K562 (cell line): ENCODE data around the gene SETDB1. TPM values are rescaled to one million over a fixed set of nuclear protein-coding genes. Genes with fewer than 3 reads are reported as not detected.

Source experiments
- CREBBP ChIP-seq: IDR thresholded peaks from one replicate; pipeline ENCODE4 v1.6.1; 2012; ENCODE audit warnings: low read depth, mild to moderate bottlenecking, control low read depth, inconsistent platforms, low read length
- FOXJ3 ChIP-seq: sonication (generic); formaldehyde crosslinking; IDR thresholded peaks from 2 replicates; pipeline ENCODE4 v1.4.0; 2020; ENCODE audit warnings: mild to moderate bottlenecking, missing genetic modification reagents
- KAT2B ChIP-seq: IDR thresholded peaks from one replicate; pipeline ENCODE4 v1.6.1; 2012; ENCODE audit warnings: low read depth, mild to moderate bottlenecking, control low read depth, inconsistent platforms, low read length, moderate library complexity
- NELFE ChIP-seq: IDR thresholded peaks from 2 replicates; pipeline ENCODE4 v1.6.1; 2011; ENCODE audit warnings: mild to moderate bottlenecking; ENCODE audit not compliant: insufficient read depth, insufficient read length
- NR2C1 ChIP-seq, 2 experiments: fragments of 450-650 bp; IDR thresholded peaks; 2 replicates each; pipeline ENCODE4 v1.6.1; 2017; ENCODE audit warnings: mild to moderate bottlenecking in 2 of 2, antibody characterized with exemption in 1 of 2, inconsistent platforms in 1 of 2, missing compliant biosample characterization in 1 of 2, missing genetic modification characterization in 1 of 2
- RBBP5 ChIP-seq: fragments of 200-600 bp; sonication (generic); IDR thresholded peaks from 2 replicates; pipeline ENCODE4 v1.6.1; 2012; ENCODE audit warnings: borderline replicate concordance, mild to moderate bottlenecking, low read length, control low read depth, inconsistent platforms; ENCODE audit not compliant: insufficient read depth, poor library complexity, severe bottlenecking
- RBM25 ChIP-seq: fragments of 200-400 bp; formaldehyde crosslinking; IDR thresholded peaks from 2 replicates; pipeline ENCODE4 v1.6.1; 2018; ENCODE audit warnings: low read length, low read depth, moderate library complexity; ENCODE audit not compliant: severe bottlenecking
- SRSF1 ChIP-seq: fragments of 200-400 bp; formaldehyde crosslinking; IDR thresholded peaks from 2 replicates; pipeline ENCODE4 v1.6.1; 2017; ENCODE audit warnings: mild to moderate bottlenecking, low read depth, low read length, moderate library complexity
- TEAD4 ChIP-seq, 2 experiments: sonication (generic) in 1 of 2; formaldehyde crosslinking in 1 of 2; IDR thresholded peaks; 2 replicates each; pipeline versions ENCODE4 v1.6.1 to v1.8.0; 2012 to 2022; ENCODE audit warnings: borderline replicate concordance in 1 of 2, inconsistent platforms in 1 of 2, low read length in 1 of 2, mild to moderate bottlenecking in 1 of 2, missing genetic modification reagents in 1 of 2
- ZBTB7A ChIP-seq: IDR thresholded peaks from 2 replicates; pipeline ENCODE4 v1.6.1; 2011; ENCODE audit warnings: low read depth, mild to moderate bottlenecking, low read length, moderate library complexity, borderline replicate concordance; ENCODE audit not compliant: control insufficient read depth
- ZNF444 ChIP-seq: fragments of 250-450 bp; sonication (Bioruptor Pico); IDR thresholded peaks from 2 replicates; pipeline ENCODE4 v1.4.0; 2020; ENCODE audit warnings: mild to moderate bottlenecking, moderate library complexity
- polyA plus RNA-seq, 8 experiments: library from polyadenylated mRNA; depleted of rRNA in 4 of 8; stranded (reverse) in 5 of 8; unstranded in 3 of 8; fragments of >200 nt; fragmentation: Nextera tagmentation in 2 of 8; fragmentation: Illumina TruSeq in 1 of 8; extraction: Ambion mirVana in 2 of 8; extraction: Trizol in 1 of 8; gene quantifications; 2 replicates each; pipeline versions ENCODE4 v1.2.1 to v1.2.3, GENCODE V29; 2011 to 2014; ENCODE audit warnings: inconsistent platforms in 1 of 8, missing spikeins in 1 of 8
- total RNA-seq, 7 experiments: library from RNA; depleted of rRNA in 6 of 7; stranded (reverse); fragments of >200 nt in 6 of 7; fragmentation: Illumina TruSeq in 2 of 7; extraction: Trizol in 2 of 7; gene quantifications; 2 replicates each; pipeline versions ENCODE4 v1.2.1 to v1.2.3, GENCODE V29; 2011 to 2021; ENCODE audit warnings: low replicate concordance in 1 of 7
- TF ChIP-seq, protein P1 (sequence below), 2 experiments: fragments of 450-650 bp; IDR thresholded peaks; 2 replicates each; pipeline ENCODE4 v1.6.1; 2016; ENCODE audit warnings: mild to moderate bottlenecking in 2 of 2, borderline replicate concordance in 1 of 2, low read depth in 1 of 2, moderate library complexity in 1 of 2
- TF ChIP-seq, protein P2 (sequence below): fragments of 250-450 bp; sonication (Bioruptor Pico); IDR thresholded peaks from 2 replicates; pipeline ENCODE4 v1.4.0; 2020
- TF ChIP-seq, protein P3 (sequence below): fragments of 250-450 bp; sonication (Bioruptor Pico); IDR thresholded peaks from 2 replicates; pipeline ENCODE4 v1.8.0; 2021; ENCODE audit warnings: mild to moderate bottlenecking, moderate library complexity

Gene SETDB1
- total and polyA plus RNA-seq, 9 of the 15 experiments (the other 6 are each of a cell fraction or from before 2014, with no cell fraction given): 21.5 to 64.4 (median 42.0) TPM

DNA sequence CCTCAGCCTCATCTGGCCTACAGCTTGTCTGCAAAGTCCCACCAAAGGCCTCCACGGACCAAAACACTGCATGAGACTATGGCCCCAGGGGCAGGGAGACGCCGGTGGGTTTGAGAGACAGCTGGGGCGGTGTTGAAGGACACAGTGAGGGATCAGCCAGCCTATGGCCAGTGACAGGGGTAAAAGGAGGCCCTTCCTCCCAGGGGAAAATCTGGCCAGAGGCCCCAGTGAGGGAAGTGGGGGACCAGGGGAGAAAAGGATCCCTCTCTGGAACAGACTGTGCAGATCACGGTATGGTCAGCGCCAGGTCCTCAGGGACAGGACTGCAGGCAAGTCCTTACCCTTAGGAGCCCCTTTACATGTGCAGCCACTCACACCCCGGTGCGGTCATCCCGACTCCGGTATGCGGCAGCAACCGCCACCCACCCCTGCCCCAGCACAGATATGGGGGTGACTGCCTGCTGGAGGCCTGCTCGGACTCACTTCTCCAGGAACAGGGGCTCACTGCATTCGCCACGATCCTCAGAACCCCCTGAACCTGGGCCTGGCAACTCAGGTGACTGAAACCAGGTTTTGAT, 47.2 kb downstream of the SETDB1 start (continued):
- TF ChIP-seq, protein P1, sequence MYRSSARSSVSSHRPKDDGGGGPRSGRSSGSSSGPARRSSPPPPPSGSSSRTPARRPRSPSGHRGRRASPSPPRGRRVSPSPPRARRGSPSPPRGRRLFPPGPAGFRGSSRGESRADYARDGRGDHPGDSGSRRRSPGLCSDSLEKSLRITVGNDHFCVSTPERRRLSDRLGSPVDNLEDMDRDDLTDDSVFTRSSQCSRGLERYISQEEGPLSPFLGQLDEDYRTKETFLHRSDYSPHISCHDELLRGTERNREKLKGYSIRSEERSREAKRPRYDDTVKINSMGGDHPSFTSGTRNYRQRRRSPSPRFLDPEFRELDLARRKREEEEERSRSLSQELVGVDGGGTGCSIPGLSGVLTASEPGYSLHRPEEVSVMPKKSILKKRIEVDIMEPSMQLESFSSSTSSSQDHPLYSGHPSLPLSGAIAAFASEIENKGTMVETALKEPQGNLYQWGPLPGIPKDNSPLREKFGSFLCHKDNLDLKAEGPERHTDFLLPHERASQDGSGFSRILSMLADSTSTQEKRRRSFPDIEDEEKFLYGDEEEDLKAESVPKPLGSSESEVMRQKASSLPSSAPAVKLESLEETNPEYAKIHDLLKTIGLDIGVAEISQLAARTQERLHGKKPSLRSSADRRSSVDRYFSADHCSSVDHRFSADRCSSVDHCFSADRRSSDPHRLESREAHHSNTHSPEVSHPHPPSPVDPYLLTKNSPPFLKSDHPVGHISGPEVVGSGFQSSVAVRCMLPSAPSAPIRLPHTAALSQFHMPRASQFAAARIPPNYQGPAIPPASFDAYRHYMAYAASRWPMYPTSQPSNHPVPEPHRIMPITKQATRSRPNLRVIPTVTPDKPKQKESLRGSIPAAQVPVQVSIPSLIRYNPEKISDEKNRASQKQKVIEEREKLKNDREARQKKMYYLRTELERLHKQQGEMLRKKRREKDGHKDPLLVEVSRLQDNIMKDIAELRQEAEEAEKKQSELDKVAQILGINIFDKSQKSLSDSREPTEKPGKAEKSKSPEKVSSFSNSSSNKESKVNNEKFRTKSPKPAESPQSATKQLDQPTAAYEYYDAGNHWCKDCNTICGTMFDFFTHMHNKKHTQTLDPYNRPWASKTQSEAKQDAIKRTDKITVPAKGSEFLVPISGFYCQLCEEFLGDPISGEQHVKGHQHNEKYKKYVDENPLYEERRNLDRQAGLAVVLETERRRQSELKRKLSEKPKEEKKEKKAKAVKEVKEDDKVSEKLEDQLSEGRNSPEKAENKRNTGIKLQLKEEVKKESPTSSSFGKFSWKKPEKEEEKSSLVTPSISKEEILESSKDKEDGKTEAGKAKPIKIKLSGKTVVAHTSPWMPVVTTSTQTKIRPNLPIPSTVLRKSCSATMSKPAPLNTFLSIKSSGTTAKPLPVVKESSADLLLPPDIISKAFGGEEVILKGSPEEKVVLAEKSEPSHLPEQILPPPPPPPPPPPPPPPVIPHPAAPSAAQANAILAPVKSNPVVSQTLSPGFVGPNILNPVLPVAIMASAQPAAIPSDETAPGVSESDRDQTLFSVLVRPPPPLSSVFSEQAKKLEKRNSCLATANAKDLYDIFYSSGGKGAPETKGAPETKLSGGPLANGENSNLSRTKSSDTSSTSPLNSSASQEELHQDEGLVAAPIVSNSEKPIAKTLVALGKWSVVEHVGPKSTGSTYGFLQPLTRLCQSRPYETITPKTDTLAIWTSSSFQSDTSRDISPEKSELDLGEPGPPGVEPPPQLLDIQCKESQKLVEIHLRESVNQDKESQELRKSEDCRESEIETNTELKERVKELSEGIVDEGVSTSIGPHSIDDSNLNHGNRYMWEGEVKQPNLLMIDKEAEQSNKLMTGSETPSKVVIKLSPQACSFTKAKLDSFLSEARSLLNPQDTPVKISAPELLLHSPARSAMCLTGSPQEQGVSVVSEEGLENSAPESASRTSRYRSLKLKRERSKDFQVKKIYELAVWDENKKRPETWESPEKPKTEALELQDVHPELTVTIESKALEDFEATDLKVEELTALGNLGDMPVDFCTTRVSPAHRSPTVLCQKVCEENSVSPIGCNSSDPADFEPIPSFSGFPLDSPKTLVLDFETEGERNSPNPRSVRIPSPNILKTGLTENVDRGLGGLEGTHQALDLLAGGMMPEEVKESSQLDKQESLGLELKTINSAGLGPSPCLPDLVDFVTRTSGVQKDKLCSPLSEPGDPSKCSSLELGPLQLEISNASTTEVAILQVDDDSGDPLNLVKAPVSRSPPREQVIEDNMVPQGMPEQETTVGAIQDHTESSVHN (IDR thresholded peaks at IDR 0.05; ENCODE audit: borderline replicate concordance in 1 of 2, low read depth in 1 of 2): no peak
- TF ChIP-seq ZBTB7A (peak; percentile 17; the same call in 1 of the 2 replicates), CREBBP (no peak), ZNF444 (CRISPR knock-in tag) (no peak), FOXJ3 (no peak), RBBP5 (peak; percentile 10), TEAD4 (IDR thresholded peaks at IDR 0.05; ENCODE audit: low read length) (peak; percentile 27; the same call in 1 of the 2 replicates), TEAD4 (CRISPR knock-in tag; IDR thresholded peaks at IDR 0.05; ENCODE audit: borderline replicate concordance) (no peak), KAT2B (no peak), RBM25 (no peak), NR2C1 (IDR thresholded peaks at IDR 0.05) (no peak), NR2C1 (tag; IDR thresholded peaks at IDR 0.05) (no peak), SRSF1 (no peak), NELFE (no peak)
- TF ChIP-seq, protein P2, sequence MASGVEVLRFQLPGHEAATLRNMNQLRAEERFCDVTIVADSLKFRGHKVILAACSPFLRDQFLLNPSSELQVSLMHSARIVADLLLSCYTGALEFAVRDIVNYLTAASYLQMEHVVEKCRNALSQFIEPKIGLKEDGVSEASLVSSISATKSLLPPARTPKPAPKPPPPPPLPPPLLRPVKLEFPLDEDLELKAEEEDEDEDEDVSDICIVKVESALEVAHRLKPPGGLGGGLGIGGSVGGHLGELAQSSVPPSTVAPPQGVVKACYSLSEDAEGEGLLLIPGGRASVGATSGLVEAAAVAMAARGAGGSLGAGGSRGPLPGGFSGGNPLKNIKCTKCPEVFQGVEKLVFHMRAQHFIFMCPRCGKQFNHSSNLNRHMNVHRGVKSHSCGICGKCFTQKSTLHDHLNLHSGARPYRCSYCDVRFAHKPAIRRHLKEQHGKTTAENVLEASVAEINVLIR: no peak
- TF ChIP-seq, protein P3, sequence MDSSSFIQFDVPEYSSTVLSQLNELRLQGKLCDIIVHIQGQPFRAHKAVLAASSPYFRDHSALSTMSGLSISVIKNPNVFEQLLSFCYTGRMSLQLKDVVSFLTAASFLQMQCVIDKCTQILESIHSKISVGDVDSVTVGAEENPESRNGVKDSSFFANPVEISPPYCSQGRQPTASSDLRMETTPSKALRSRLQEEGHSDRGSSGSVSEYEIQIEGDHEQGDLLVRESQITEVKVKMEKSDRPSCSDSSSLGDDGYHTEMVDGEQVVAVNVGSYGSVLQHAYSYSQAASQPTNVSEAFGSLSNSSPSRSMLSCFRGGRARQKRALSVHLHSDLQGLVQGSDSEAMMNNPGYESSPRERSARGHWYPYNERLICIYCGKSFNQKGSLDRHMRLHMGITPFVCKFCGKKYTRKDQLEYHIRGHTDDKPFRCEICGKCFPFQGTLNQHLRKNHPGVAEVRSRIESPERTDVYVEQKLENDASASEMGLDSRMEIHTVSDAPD (CRISPR knock-in tag): no peak
